ENCODE data around the gene FTSJ3.
"Not testable (repeated sequence)": the region's sequence is repeated elsewhere in the genome, so short reads cannot be mapped to it uniquely, and the experiment has no call there.

FTSJ3 gene

GRCh38 chr17:63827002-63827800 lies at the start of gene FTSJ3, which contains the start of gene PSMC5:
Gene FTSJ3, minus strand, starts transcription at chr17:63827663. Its CDS starts 761 bp downstream, at chr17:63826902.
Gene PSMC5, plus strand, starts transcription at chr17:63827431. Its CDS starts 60 bp downstream, at chr17:63827491.
- DNase-seq (ENCODE audit: low read depth) = peak; percentile 68

GRCh38 chr17:63874693-63875092 lies 47.2 kb upstream of the FTSJ3 start:
- DNase-seq (ENCODE audit: low read depth) = not testable (repeated sequence)

- DNase-seq (ENCODE audit: low read depth) = not testable (repeated sequence)
Observed at GRCh38 chr17:63874061-63874626, 46.7 kb upstream of the FTSJ3 start.

GRCh38 chr17:63873577-63873976 lies 46.1 kb upstream of the FTSJ3 start, which contains the start of gene CSH2:
Gene CSH2, minus strand, starts transcription at chr17:63873677. Its CDS starts 63 bp downstream, at chr17:63873614.
- DNase-seq (ENCODE audit: low read depth) = not testable (repeated sequence)

- DNase-seq (ENCODE audit: low read depth) = not testable (repeated sequence)
Observed at GRCh38 chr17:63871646-63872365, 44.3 kb upstream of the FTSJ3 start.

GRCh38 chr17:63870292-63870665 lies 42.8 kb upstream of the FTSJ3 start:
- not testable (repeated sequence) for DNase-seq (ENCODE audit: low read depth)

GRCh38 chr17:63869491-63870291 lies 42.2 kb upstream of the FTSJ3 start:
- not testable (repeated sequence) for DNase-seq (ENCODE audit: low read depth)

GRCh38 chr17:63866625-63867024 lies 39.2 kb upstream of the FTSJ3 start:
- not testable (repeated sequence) for DNase-seq (ENCODE audit: low read depth)

- DNase-seq (ENCODE audit: low read depth) = no peak
Observed at GRCh38 chr17:63859257-63859656, 31.8 kb upstream of the FTSJ3 start.

GRCh38 chr17:63856425-63856824 lies 29.0 kb upstream of the FTSJ3 start:
- DNase-seq (ENCODE audit: low read depth) = not testable (repeated sequence)

- no peak for DNase-seq (ENCODE audit: low read depth)
Observed at GRCh38 chr17:63855185-63855584, 27.7 kb upstream of the FTSJ3 start.

GRCh38 chr17:63854709-63855108 lies 27.2 kb upstream of the FTSJ3 start:
- no peak for DNase-seq (ENCODE audit: low read depth)

GRCh38 chr17:63853260-63853659 lies 25.8 kb upstream of the FTSJ3 start:
- no peak for DNase-seq (ENCODE audit: low read depth)

GRCh38 chr17:63850401-63850800 lies 22.9 kb upstream of the FTSJ3 start:
- no peak for DNase-seq (ENCODE audit: low read depth)

- no peak for DNase-seq (ENCODE audit: low read depth)
Observed at GRCh38 chr17:63848834-63849689, 21.6 kb upstream of the FTSJ3 start.

GRCh38 chr17:63847525-63848249 lies 20.2 kb upstream of the FTSJ3 start:
- no peak for DNase-seq (ENCODE audit: low read depth)

GRCh38 chr17:63845509-63845908 lies 18.0 kb upstream of the FTSJ3 start:
- DNase-seq (ENCODE audit: low read depth) = no peak

GRCh38 chr17:63843910-63844677 lies 16.6 kb upstream of the FTSJ3 start:
- no peak for DNase-seq (ENCODE audit: low read depth)

- DNase-seq (ENCODE audit: low read depth) = not testable (repeated sequence)
Observed at GRCh38 chr17:63843387-63843888, 16.0 kb upstream of the FTSJ3 start.

All from non-pigmented ciliary epithelial cell (primary cell).